Measurements from ENCODE around the gene CIPC. TPM values are rescaled to one million over a fixed set of nuclear protein-coding genes. Genes with fewer than 3 reads are reported as not detected.

CIPC gene
- total and polyA plus RNA-seq, 2 of the 4 experiments (the other 2 are of a cell fraction): 6.6 to 12.9 TPM

GRCh38 chr14:77087631-77088030 lies 10.4 kb upstream of the CIPC start:
- no peak overlapping the region for H4K8ac ChIP-seq (ENCODE audit: low read depth in 2 of 2, low read length in 2 of 2)
- CTCF ChIA-PET: interaction anchor here (1.7 kb wide), 1 partner anchor 215 kb away, joined by 3 read pairs; no protein-coding TSS in a partner anchor
- H3K56ac ChIP-seq (ENCODE audit: extremely low read depth, insufficient read depth, low read length): no peak overlapping the region
- H2BK15ac ChIP-seq (ENCODE audit: low read depth, low read length): no peak overlapping the region
- no peak overlapping the region for H3K9ac ChIP-seq (ENCODE audit: low read depth, low read length)
- H2BK120ac ChIP-seq (ENCODE audit: low read depth, low read length): no peak overlapping the region
- no peak overlapping the region for H3K23ac ChIP-seq (ENCODE audit: low read depth, low read length)
- H2AK5ac ChIP-seq (ENCODE audit: low read depth, low read length): no peak overlapping the region
- H3K9me1 ChIP-seq (ENCODE audit: insufficient read depth, low read length): no peaks in the 10 kb centered on the region
- H3K4me3 ChIP-seq (ENCODE audit: insufficient read depth, low read depth, low read length): no peak overlapping the region
- intact Hi-C loops (cut with micrococcal nuclease) (no loop called here), in situ Hi-C loops (cut with MboI; ENCODE audit: low sequenced_read_pairs) (no loop called here), dilution Hi-C loops (cut with HindIII; ENCODE audit: low sequenced_read_pairs, unreplicated experiment) (loop anchor here (25.0 kb wide), 1 partner anchor 200 kb away; no protein-coding TSS in a partner anchor)
- H2AFZ ChIP-seq (replicated peaks; ENCODE audit: low read length, poor library complexity): no peak overlapping the region
- no peaks in the 10 kb centered on the region for H3K36me3 ChIP-seq (ENCODE audit: control insufficient read depth, insufficient read depth, low read length)
- no peak overlapping the region for H2BK20ac ChIP-seq (ENCODE audit: low read depth, low read length)
- H3K9me3 ChIP-seq (ENCODE audit: control insufficient read depth, insufficient read depth, low read length): peaks cover 8% of the 10 kb centered on the region
- no peak overlapping the region for H3K4ac ChIP-seq (ENCODE audit: low read depth, low read length)
- H2BK5ac ChIP-seq (ENCODE audit: low read depth, low read length, poor library complexity, severe bottlenecking): no peak overlapping the region
- H3K4me2 ChIP-seq (ENCODE audit: low read depth, low read length): no peak overlapping the region
- no peak for DNase-seq
- POLR2A ChIA-PET (ENCODE audit: unreplicated experiment): no interaction called here
- H4K91ac ChIP-seq (ENCODE audit: insufficient read depth, low read depth, low read length): no peak overlapping the region
- no CpG with 5 or more reads among the region's 3 CpGs for WGBS, 2 experiments (ENCODE audit: extremely low coverage in 2 of 2, insufficient read length in 1 of 2)
- H4K5ac ChIP-seq (ENCODE audit: low read depth, low read length): no peak overlapping the region
- no peak for TF ChIP-seq USF2 (IDR thresholded peaks at IDR 0.05; ENCODE audit: low read depth, low read length)
- TF ChIP-seq SMC3 (IDR thresholded peaks at IDR 0.05; ENCODE audit: low read depth, low read length): no peak
- no peak for TF ChIP-seq MAFK (IDR thresholded peaks at IDR 0.05; ENCODE audit: low read depth, low read length)
- TF ChIP-seq NFE2L2 (IDR thresholded peaks at IDR 0.05; ENCODE audit: low read depth, low read length): no peak
- no peak for TF ChIP-seq MAZ (IDR thresholded peaks at IDR 0.05; ENCODE audit: borderline replicate concordance, low read depth, low read length)
- TF ChIP-seq MXI1 (IDR thresholded peaks at IDR 0.05; ENCODE audit: borderline replicate concordance, low read depth, low read length): no peak
- TF ChIP-seq, protein P1, sequence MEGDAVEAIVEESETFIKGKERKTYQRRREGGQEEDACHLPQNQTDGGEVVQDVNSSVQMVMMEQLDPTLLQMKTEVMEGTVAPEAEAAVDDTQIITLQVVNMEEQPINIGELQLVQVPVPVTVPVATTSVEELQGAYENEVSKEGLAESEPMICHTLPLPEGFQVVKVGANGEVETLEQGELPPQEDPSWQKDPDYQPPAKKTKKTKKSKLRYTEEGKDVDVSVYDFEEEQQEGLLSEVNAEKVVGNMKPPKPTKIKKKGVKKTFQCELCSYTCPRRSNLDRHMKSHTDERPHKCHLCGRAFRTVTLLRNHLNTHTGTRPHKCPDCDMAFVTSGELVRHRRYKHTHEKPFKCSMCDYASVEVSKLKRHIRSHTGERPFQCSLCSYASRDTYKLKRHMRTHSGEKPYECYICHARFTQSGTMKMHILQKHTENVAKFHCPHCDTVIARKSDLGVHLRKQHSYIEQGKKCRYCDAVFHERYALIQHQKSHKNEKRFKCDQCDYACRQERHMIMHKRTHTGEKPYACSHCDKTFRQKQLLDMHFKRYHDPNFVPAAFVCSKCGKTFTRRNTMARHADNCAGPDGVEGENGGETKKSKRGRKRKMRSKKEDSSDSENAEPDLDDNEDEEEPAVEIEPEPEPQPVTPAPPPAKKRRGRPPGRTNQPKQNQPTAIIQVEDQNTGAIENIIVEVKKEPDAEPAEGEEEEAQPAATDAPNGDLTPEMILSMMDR (conservative IDR thresholded peaks at IDR 0.05; ENCODE audit: low read depth, low read length): no peak
- TF ChIP-seq POLR2A (IDR thresholded peaks at IDR 0.05; ENCODE audit: low read depth, low read length): no peak
- ATAC-seq (ENCODE audit: low read depth): no peak
- H2AK9ac ChIP-seq (replicated peaks; ENCODE audit: low read depth, low read length, poor library complexity): no peak overlapping the region
- H3K18ac ChIP-seq (ENCODE audit: low read depth, low read length): no peak overlapping the region
- peaks cover 22% of the 10 kb centered on the region for H3K27me3 ChIP-seq (ENCODE audit: control insufficient read depth, insufficient read depth, low read length)
- no peaks in the 10 kb centered on the region for H4K20me1 ChIP-seq (ENCODE audit: insufficient read depth, low read length)
- H3K79me1 ChIP-seq (ENCODE audit: low read depth in 1 of 2, low read length in 2 of 2): no peaks in the 10 kb centered on the region
- no peak overlapping the region for H3K27ac ChIP-seq (ENCODE audit: insufficient read depth, low read length)
- BruUV-seq (replicated peaks): no TSS peak
- no peak overlapping the region for H3K14ac ChIP-seq (replicated peaks; ENCODE audit: low read depth, low read length)
- no peaks in the 10 kb centered on the region for H3K4me1 ChIP-seq (ENCODE audit: control insufficient read depth, insufficient read depth, low read length)

Data from IMR-90 (cell line).